Lower leg skin (tissue), 3 donors: Measurements from ENCODE around the gene SRP68.

Experiments
- POLR2A ChIP-seq, 2 donors: fragments of 450-650 bp; IDR thresholded peaks; one replicate each; pipeline ENCODE4 v1.6.1; 2016 to 2017; ENCODE audit warnings: antibody characterized with exemption in 2 of 2, mild to moderate bottlenecking in 1 of 2, moderate library complexity in 1 of 2
- TF ChIP-seq, protein P1 (sequence below), 3 donors: fragments of 450-650 bp; IDR thresholded peaks; one replicate each; pipeline ENCODE4 v1.5.1; 2016; ENCODE audit warnings: antibody characterized with exemption in 3 of 3, mild to moderate bottlenecking in 3 of 3, moderate library complexity in 2 of 3

DNA sequence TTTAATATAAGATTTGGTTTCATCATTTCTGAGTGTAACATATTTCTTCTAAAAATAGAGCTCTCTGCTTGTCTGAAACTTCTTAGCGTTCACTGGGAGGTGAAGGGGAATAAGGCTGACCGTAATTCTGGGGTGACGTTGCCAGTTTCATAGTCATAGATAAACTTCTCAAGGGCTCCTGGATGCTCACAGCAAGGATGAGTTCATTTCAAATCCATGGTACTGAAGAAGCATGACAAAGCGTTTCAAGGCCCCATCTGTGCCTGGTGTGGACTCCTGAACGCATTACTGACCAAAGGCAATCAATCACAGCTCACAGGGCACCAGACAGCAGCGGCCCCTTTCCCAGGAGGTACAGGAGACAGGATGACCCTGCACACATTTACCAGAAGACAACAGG is 33.2 kb downstream of the SRP68 start:
- TF ChIP-seq, protein P1, sequence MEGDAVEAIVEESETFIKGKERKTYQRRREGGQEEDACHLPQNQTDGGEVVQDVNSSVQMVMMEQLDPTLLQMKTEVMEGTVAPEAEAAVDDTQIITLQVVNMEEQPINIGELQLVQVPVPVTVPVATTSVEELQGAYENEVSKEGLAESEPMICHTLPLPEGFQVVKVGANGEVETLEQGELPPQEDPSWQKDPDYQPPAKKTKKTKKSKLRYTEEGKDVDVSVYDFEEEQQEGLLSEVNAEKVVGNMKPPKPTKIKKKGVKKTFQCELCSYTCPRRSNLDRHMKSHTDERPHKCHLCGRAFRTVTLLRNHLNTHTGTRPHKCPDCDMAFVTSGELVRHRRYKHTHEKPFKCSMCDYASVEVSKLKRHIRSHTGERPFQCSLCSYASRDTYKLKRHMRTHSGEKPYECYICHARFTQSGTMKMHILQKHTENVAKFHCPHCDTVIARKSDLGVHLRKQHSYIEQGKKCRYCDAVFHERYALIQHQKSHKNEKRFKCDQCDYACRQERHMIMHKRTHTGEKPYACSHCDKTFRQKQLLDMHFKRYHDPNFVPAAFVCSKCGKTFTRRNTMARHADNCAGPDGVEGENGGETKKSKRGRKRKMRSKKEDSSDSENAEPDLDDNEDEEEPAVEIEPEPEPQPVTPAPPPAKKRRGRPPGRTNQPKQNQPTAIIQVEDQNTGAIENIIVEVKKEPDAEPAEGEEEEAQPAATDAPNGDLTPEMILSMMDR (IDR thresholded peaks at IDR 0.05), result no peak
- no peak for TF ChIP-seq POLR2A (IDR thresholded peaks at IDR 0.05)
